ENCODE results near the gene ZXDC.

GRCh38 chr3:126515066-126515706, 39.5 kb upstream of the ZXDC start:
- no peak for TF ChIP-seq CTCF (IDR thresholded peaks at IDR 0.05)
- no peak for TF ChIP-seq POLR2A (IDR thresholded peaks at IDR 0.05)

All from uterus (tissue), 2 donors.